IMR-90 (cell line): ENCODE results near the gene ITPR2. TPM values are rescaled to one million over a fixed set of nuclear protein-coding genes. Genes with fewer than 3 reads are reported as not detected.

Experiments used
- ATAC-seq: fragments of 200-7000 bp; cut with Tn5 transposase; 2 replicates; pipeline ENCODE4 v1.9.1; 2020; ENCODE audit warnings: low read depth, mild to moderate bottlenecking, moderate library complexity
- BruUV-seq: library from RNA; stranded (reverse); fragments of 400-500 nt; replicated peaks from 2 replicates; lab custom pipeline; 2021; lab: Mats Ljungman, UMichigan
- CTCF ChIA-PET: fragments of 300-600 bp; formaldehyde crosslinking; extraction: SDS; loops from one replicate; lab custom pipeline; 2021; ENCODE audit warnings: antibody characterized with exemption; lab: Yijun Ruan, JAX
- POLR2A ChIA-PET: fragments of 300-600 bp; sonication (Branson Sonifier 250); formaldehyde crosslinking; loops from one replicate; lab custom pipeline; 2022; ENCODE audit warnings: antibody characterized with exemption; ENCODE audit not compliant: unreplicated experiment; lab: Charles Lee
- DNase-seq: peaks from one replicate; pipeline ENCODE4 v3.0.0; 2013
- H2AFZ ChIP-seq: replicated peaks from 2 replicates; pipeline ENCODE3; 2013; ENCODE audit warnings: low read length, mild to moderate bottlenecking; ENCODE audit not compliant: poor library complexity
- H2AK5ac ChIP-seq: 2 replicates; pipeline ENCODE4 v1.6.1; 2013; ENCODE audit warnings: low read depth, low read length, inconsistent platforms
- H2AK9ac ChIP-seq: replicated peaks from 2 replicates; pipeline ENCODE3; 2013; ENCODE audit warnings: mild to moderate bottlenecking, low read depth, low read length, moderate library complexity; ENCODE audit not compliant: poor library complexity
- H2BK120ac ChIP-seq: 2 replicates; pipeline ENCODE4 v1.6.1; 2013; ENCODE audit warnings: low read depth, low read length, inconsistent platforms
- H2BK15ac ChIP-seq: 3 replicates; pipeline ENCODE4 v1.6.1; 2013; ENCODE audit warnings: low read depth, low read length, inconsistent platforms
- H2BK20ac ChIP-seq: 2 replicates; pipeline ENCODE4 v1.6.1; 2013; ENCODE audit warnings: low read depth, mild to moderate bottlenecking, inconsistent platforms, low read length, moderate library complexity
- H2BK5ac ChIP-seq: 2 replicates; pipeline ENCODE4 v1.6.1; 2013; ENCODE audit warnings: mild to moderate bottlenecking, low read depth, low read length, inconsistent platforms; ENCODE audit not compliant: poor library complexity, severe bottlenecking
- H3K14ac ChIP-seq: replicated peaks from 2 replicates; pipeline ENCODE4 v1.6.1; 2013; ENCODE audit warnings: low read depth, low read length, inconsistent platforms
- H3K18ac ChIP-seq: 2 replicates; pipeline ENCODE4 v1.6.1; 2013; ENCODE audit warnings: low read depth, low read length, control low read depth
- H3K23ac ChIP-seq: 2 replicates; pipeline ENCODE4 v1.6.1; 2013; ENCODE audit warnings: low read depth, low read length, inconsistent platforms
- H3K27ac ChIP-seq: 2 replicates; pipeline ENCODE4 v1.5.1; 2013; ENCODE audit warnings: mild to moderate bottlenecking, control low read depth, low read length; ENCODE audit not compliant: insufficient read depth
- H3K27me3 ChIP-seq: 2 replicates; pipeline ENCODE4 v1.6.1; 2013; ENCODE audit warnings: low read length; ENCODE audit not compliant: control insufficient read depth, insufficient read depth
- H3K36me3 ChIP-seq: 2 replicates; pipeline ENCODE4 v1.6.1; 2013; ENCODE audit warnings: low read length, mixed read lengths; ENCODE audit not compliant: control insufficient read depth, insufficient read depth
- H3K4ac ChIP-seq: 2 replicates; pipeline ENCODE4 v1.6.1; 2013; ENCODE audit warnings: low read depth, low read length, inconsistent platforms
- H3K4me1 ChIP-seq: 2 replicates; pipeline ENCODE4 v1.6.1; 2013; ENCODE audit warnings: low read length, mixed read lengths; ENCODE audit not compliant: control insufficient read depth, insufficient read depth
- H3K4me2 ChIP-seq: 2 replicates; pipeline ENCODE4 v1.6.1; 2013; ENCODE audit warnings: low read depth, mild to moderate bottlenecking, control low read depth, low read length, moderate library complexity
- H3K4me3 ChIP-seq: 2 replicates; pipeline ENCODE4 v1.5.1; 2013; ENCODE audit warnings: low read depth, mild to moderate bottlenecking, control low read depth, low read length, moderate library complexity; ENCODE audit not compliant: insufficient read depth
- H3K56ac ChIP-seq: 2 replicates; pipeline ENCODE4 v1.6.1; 2013; ENCODE audit warnings: low read length, inconsistent platforms; ENCODE audit not compliant: insufficient read depth; ENCODE audit errors: extremely low read depth
- H3K79me1 ChIP-seq, 2 experiments: 2 replicates each; pipeline ENCODE4 v1.6.1; 2013; ENCODE audit warnings: low read length in 2 of 2, inconsistent platforms in 1 of 2, low read depth in 1 of 2
- H3K9ac ChIP-seq: 2 replicates; pipeline ENCODE4 v1.6.1; 2013; ENCODE audit warnings: low read depth, low read length, control low read depth
- H3K9me1 ChIP-seq: 2 replicates; pipeline ENCODE4 v1.6.1; 2013; ENCODE audit warnings: low read length, inconsistent platforms; ENCODE audit not compliant: insufficient read depth
- H3K9me3 ChIP-seq: 2 replicates; pipeline ENCODE4 v1.6.1; 2013; ENCODE audit warnings: low read length; ENCODE audit not compliant: control insufficient read depth, insufficient read depth
- H4K20me1 ChIP-seq: 2 replicates; pipeline ENCODE4 v1.6.1; 2013; ENCODE audit warnings: low read length, inconsistent platforms; ENCODE audit not compliant: insufficient read depth
- H4K5ac ChIP-seq: 2 replicates; pipeline ENCODE4 v1.6.1; 2013; ENCODE audit warnings: mild to moderate bottlenecking, low read depth, low read length, control low read depth
- H4K8ac ChIP-seq, 2 experiments: 2 replicates each; pipeline ENCODE4 v1.6.1; 2013; ENCODE audit warnings: low read depth in 2 of 2, low read length in 2 of 2, control low read depth in 1 of 2, inconsistent platforms in 1 of 2
- H4K91ac ChIP-seq: 2 replicates; pipeline ENCODE4 v1.6.1; 2013; ENCODE audit warnings: low read depth, low read length, inconsistent platforms; ENCODE audit not compliant: insufficient read depth
- BHLHE40 ChIP-seq: fragments of 150-350 bp; IDR thresholded peaks from 2 replicates; pipeline ENCODE4 v1.6.1; 2016; ENCODE audit warnings: mild to moderate bottlenecking, low read depth, low read length
- CEBPB ChIP-seq: IDR thresholded peaks from 2 replicates; pipeline ENCODE4 v1.6.1; 2012; ENCODE audit warnings: low read depth, low read length, improper control_type of control experiment
- SMC3 ChIP-seq: fragments of 150-350 bp; IDR thresholded peaks from 2 replicates; pipeline ENCODE4 v1.6.1; 2016; ENCODE audit warnings: low read depth, mild to moderate bottlenecking, antibody characterized with exemption, low read length, moderate library complexity
- WGBS, 2 experiments: methylation state at CpG; one replicate each; pipeline versions ENCODE4 v1.1.5 to v1.1.7; 2013; ENCODE audit warnings: missing lambda C conversion rate in 2 of 2; ENCODE audit not compliant: insufficient read length in 1 of 2; ENCODE audit errors: extremely low coverage in 2 of 2; 5-methylcytosine and 5-hydroxymethylcytosine counted together
- dilution Hi-C: fragments of 300-500 bp; cut with HindIII; formaldehyde crosslinking; loops from one replicate; pipeline ENCODE4 v1.14.3; 2018; ENCODE audit warnings: low sequenced_read_pairs; ENCODE audit not compliant: unreplicated experiment
- in situ Hi-C: fragments of 300-500 bp; cut with MboI; formaldehyde crosslinking; loops from 3 replicates; pipeline ENCODE4 v1.14.3; 2019; ENCODE audit warnings: low sequenced_read_pairs, inconsistent platforms, mixed read lengths
- intact Hi-C: fragments of 100-400 bp; cut with micrococcal nuclease; formaldehyde crosslinking; loops from 2 replicates; pipeline ENCODE4 v1.10.0; 2022
- polyA plus RNA-seq, 3 experiments: library from polyadenylated mRNA; depleted of rRNA; stranded (reverse); fragments of >200 nt; gene quantifications; 2 replicates each; pipeline ENCODE4 v1.2.3, GENCODE V29; 2012; ENCODE audit warnings: low replicate concordance in 1 of 3
- total RNA-seq: library from RNA; depleted of rRNA; stranded (reverse); fragments of >200 nt; gene quantifications from 2 replicates; pipeline ENCODE4 v1.2.3, GENCODE V29; 2012

ITPR2 gene
- total and polyA plus RNA-seq, 2 of the 4 experiments (the other 2 are of a cell fraction), result 1.2 to 9.0 TPM

GRCh38 chr12:26633591-26634210 is 199.3 kb downstream of the ITPR2 start:
- Histone ChIP-seq H4K8ac (0 out of 4 replicates have a peak overlapping the region, but pooled peaks of 1 of the 2 experiments have one; percentile 1), H3K79me1 (0 out of 4 replicates have a peak, but pooled peaks cover 0 to 10% of the 10 kb centered on the region in 2 experiments), H2AFZ (no peak overlapping the region), H3K56ac (no peak overlapping the region), H3K4me2 (no peak overlapping the region), H3K14ac (0 out of 2 replicates have a peak overlapping the region, but pooled peaks have one; percentile 11), H2AK5ac (peak overlapping the region; percentile 37), H3K9me3 (no peaks in the 10 kb centered on the region), H2BK120ac (peak overlapping the region; percentile 17; the same call in 1 of the 2 replicates), H2BK5ac (peak overlapping the region; percentile 40), H2AK9ac (no peak overlapping the region), H3K36me3 (no peaks in the 10 kb centered on the region), H3K9me1 (peaks cover 18% of the 10 kb centered on the region), H3K27me3 (no peaks in the 10 kb centered on the region), H2BK15ac (0 out of 3 replicates have a peak overlapping the region, but pooled peaks have one; percentile 1), H4K20me1 (no peaks in the 10 kb centered on the region), H4K5ac (no peak overlapping the region), H2BK20ac (0 out of 2 replicates have a peak overlapping the region, but pooled peaks have one; percentile 23), H3K4me3 (no peak overlapping the region), H3K18ac (peak overlapping the region; percentile 13; the same call in 1 of the 2 replicates), H4K91ac (peak overlapping the region; percentile 24; the same call in 1 of the 2 replicates), H3K4ac (0 out of 2 replicates have a peak overlapping the region, but pooled peaks have one; percentile 12), H3K4me1 (peaks cover 11% of the 10 kb centered on the region), H3K27ac (no peak overlapping the region), H3K9ac (no peak overlapping the region), H3K23ac (peak overlapping the region; percentile 3; the same call in 1 of the 2 replicates)
- no peak for ATAC-seq
- intact Hi-C loops, result loop anchor here (10.0 kb wide), 1 partner anchor 251 kb away; no protein-coding TSS in a partner anchor
- in situ Hi-C loops, result no loop called here
- no TSS peak for BruUV-seq
- TF ChIP-seq BHLHE40, result no peak
- TF ChIP-seq SMC3, result no peak
- peak; percentile 88 for TF ChIP-seq CEBPB
- DNase-seq, result peak; percentile 75
- no CpG with 5 or more reads among the region's 5 CpGs for WGBS, 2 experiments
- dilution Hi-C loops, result no loop called here
- ChIA-PET CTCF (no interaction called here), POLR2A (no interaction called here)
